Neural cell (in vitro differentiated cells): ENCODE measurements around the gene PHKG1. TPM values are rescaled to one million over a fixed set of nuclear protein-coding genes. Genes with fewer than 3 reads are reported as not detected.
"Not testable (repeated sequence)": the region's sequence is repeated elsewhere in the genome, so short reads cannot be mapped to it uniquely, and the experiment has no call there.

Source experiments
- H2AFZ ChIP-seq: fragments of 200-600, 300-800 bp; sonication (generic), shearing (Covaris generic); 2 replicates; pipeline ENCODE4 v1.6.0; 2014; ENCODE audit warnings: low read depth, mild to moderate bottlenecking, antibody characterized with exemption, low read length, moderate library complexity
- H3F3A ChIP-seq: fragments of 200-600 bp; shearing (Covaris generic); 2 replicates; pipeline ENCODE4 v1.6.1; 2016; ENCODE audit warnings: mild to moderate bottlenecking, moderate library complexity, mixed read lengths, antibody characterized with exemption, low read length; ENCODE audit not compliant: insufficient read depth, poor library complexity, severe bottlenecking
- H3K27ac ChIP-seq: fragments of 200-600, 300-800 bp; sonication (generic), shearing (Covaris generic); 2 replicates; pipeline ENCODE4 v1.5.1; 2014; ENCODE audit warnings: mild to moderate bottlenecking, low read length, moderate library complexity
- H3K27me3 ChIP-seq: fragments of 300-800, 200-600 bp; sonication (generic), shearing (Covaris generic); 2 replicates; pipeline ENCODE4 v1.6.0; 2014; ENCODE audit warnings: mild to moderate bottlenecking, low read depth, low read length, moderate library complexity; ENCODE audit not compliant: insufficient read depth
- H3K36me3 ChIP-seq: fragments of 300-800, 200-600 bp; sonication (generic), shearing (Covaris generic); 2 replicates; pipeline ENCODE4 v1.5.1; 2014; ENCODE audit warnings: mild to moderate bottlenecking, antibody characterized with exemption, low read length, moderate library complexity; ENCODE audit not compliant: insufficient read depth
- H3K4me2 ChIP-seq: fragments of 300-800, 200-600 bp; sonication (generic), shearing (Covaris generic); 2 replicates; pipeline ENCODE4 v1.6.0; 2014; ENCODE audit warnings: mild to moderate bottlenecking, low read length
- H3K4me3 ChIP-seq: fragments of 300-800, 200-600 bp; sonication (generic), shearing (Covaris generic); 2 replicates; pipeline ENCODE4 v1.5.1; 2014; ENCODE audit warnings: mild to moderate bottlenecking, low read length, moderate library complexity
- H3K79me2 ChIP-seq: fragments of 200-600 bp; shearing (Covaris generic); replicated peaks from 2 replicates; pipeline ENCODE4 v1.6.0; 2014; ENCODE audit warnings: mild to moderate bottlenecking, low read length, moderate library complexity; ENCODE audit not compliant: insufficient read depth
- H3K9ac ChIP-seq: fragments of 300-800, 200-600 bp; sonication (generic), shearing (Covaris generic); 2 replicates; pipeline ENCODE4 v1.6.1; 2016; ENCODE audit warnings: mild to moderate bottlenecking, low read length, mixed read lengths
- H3K9me2 ChIP-seq: fragments of 200-600 bp; shearing (Covaris generic); 2 replicates; pipeline ENCODE4 v1.6.1; 2016; ENCODE audit warnings: mild to moderate bottlenecking, low read length, mixed read lengths; ENCODE audit not compliant: insufficient read depth
- H3K9me3 ChIP-seq: fragments of 200-600, 300-800 bp; sonication (generic), shearing (Covaris generic); 2 replicates; pipeline ENCODE4 v1.6.1; 2016; ENCODE audit warnings: mild to moderate bottlenecking, mixed run types, low read length, moderate library complexity, mixed read lengths
- H4K20me1 ChIP-seq: fragments of 200-600 bp; shearing (Covaris generic); 2 replicates; pipeline ENCODE4 v1.6.1; 2016; ENCODE audit warnings: mild to moderate bottlenecking, mixed run types; ENCODE audit not compliant: insufficient read depth
- EP300 ChIP-seq: fragments of 450-650 bp; conservative IDR thresholded peaks from 2 replicates; pipeline ENCODE4 v1.6.1; 2014; ENCODE audit warnings: antibody characterized with exemption, mild to moderate bottlenecking, moderate library complexity; ENCODE audit not compliant: poor library complexity, severe bottlenecking
- EZH2 ChIP-seq: fragments of 200-600, 300-800 bp; shearing (Covaris generic), sonication (generic); IDR thresholded peaks from 2 replicates; pipeline ENCODE4 v1.6.1; 2014; ENCODE audit warnings: antibody characterized with exemption, low read length, borderline replicate concordance, mild to moderate bottlenecking; ENCODE audit not compliant: insufficient read depth, poor library complexity, severe bottlenecking
- MXI1 ChIP-seq: fragments of 450-650 bp; conservative IDR thresholded peaks from 2 replicates; pipeline ENCODE4 v1.6.1; 2014; ENCODE audit warnings: antibody characterized with exemption, mild to moderate bottlenecking; ENCODE audit not compliant: poor library complexity, severe bottlenecking
- POLR2AphosphoS5 ChIP-seq: IDR thresholded peaks from 2 replicates; pipeline ENCODE4 v1.6.1; 2012
- RAD21 ChIP-seq: fragments of 450-650 bp; conservative IDR thresholded peaks from 2 replicates; pipeline ENCODE4 v1.6.1; 2014; ENCODE audit warnings: antibody characterized with exemption, mild to moderate bottlenecking, moderate library complexity
- SMC3 ChIP-seq: fragments of 450-650 bp; conservative IDR thresholded peaks from 2 replicates; pipeline ENCODE4 v1.6.1; 2014; ENCODE audit warnings: antibody characterized with exemption, mild to moderate bottlenecking, moderate library complexity; ENCODE audit not compliant: poor library complexity
- TAF1 ChIP-seq: IDR thresholded peaks from 2 replicates; pipeline ENCODE4 v1.6.1; 2012; ENCODE audit warnings: low read depth
- polyA plus RNA-seq: library from polyadenylated mRNA; depleted of rRNA; stranded (reverse); fragments of >200 nt; gene quantifications from 2 replicates; pipeline ENCODE4 v1.2.3, GENCODE V29; 2014
- TF ChIP-seq, protein P1 (sequence below): fragments of 450-650 bp; IDR thresholded peaks from 2 replicates; pipeline ENCODE4 v1.5.1; 2014; ENCODE audit warnings: antibody characterized with exemption, mild to moderate bottlenecking, moderate library complexity; ENCODE audit not compliant: poor library complexity, severe bottlenecking

PHKG1 gene
- polyA plus RNA-seq, 1 donor from 2014 or later, result 2.6 TPM

GRCh38 chr7:56077681-56078080, 15.1 kb downstream of the PHKG1 start:
- Histone ChIP-seq H3K79me2 (no peaks in the 10 kb centered on the region), H2AFZ (no peak overlapping the region), H3K9ac (no peak overlapping the region), H3K9me2 (no peaks in the 10 kb centered on the region), H3K9me3 (no peaks in the 10 kb centered on the region), H3K36me3 (no peaks in the 10 kb centered on the region), H3K4me2 (no peak overlapping the region), H3K27ac (no peak overlapping the region), H4K20me1 (no peaks in the 10 kb centered on the region), H3K4me3 (no peak overlapping the region), H3F3A (no peaks in the 10 kb centered on the region), H3K27me3 (no peaks in the 10 kb centered on the region)
- no peak for TF ChIP-seq EZH2
- TF ChIP-seq TAF1, result no peak
- no peak for TF ChIP-seq POLR2AphosphoS5
- TF ChIP-seq, protein P1, sequence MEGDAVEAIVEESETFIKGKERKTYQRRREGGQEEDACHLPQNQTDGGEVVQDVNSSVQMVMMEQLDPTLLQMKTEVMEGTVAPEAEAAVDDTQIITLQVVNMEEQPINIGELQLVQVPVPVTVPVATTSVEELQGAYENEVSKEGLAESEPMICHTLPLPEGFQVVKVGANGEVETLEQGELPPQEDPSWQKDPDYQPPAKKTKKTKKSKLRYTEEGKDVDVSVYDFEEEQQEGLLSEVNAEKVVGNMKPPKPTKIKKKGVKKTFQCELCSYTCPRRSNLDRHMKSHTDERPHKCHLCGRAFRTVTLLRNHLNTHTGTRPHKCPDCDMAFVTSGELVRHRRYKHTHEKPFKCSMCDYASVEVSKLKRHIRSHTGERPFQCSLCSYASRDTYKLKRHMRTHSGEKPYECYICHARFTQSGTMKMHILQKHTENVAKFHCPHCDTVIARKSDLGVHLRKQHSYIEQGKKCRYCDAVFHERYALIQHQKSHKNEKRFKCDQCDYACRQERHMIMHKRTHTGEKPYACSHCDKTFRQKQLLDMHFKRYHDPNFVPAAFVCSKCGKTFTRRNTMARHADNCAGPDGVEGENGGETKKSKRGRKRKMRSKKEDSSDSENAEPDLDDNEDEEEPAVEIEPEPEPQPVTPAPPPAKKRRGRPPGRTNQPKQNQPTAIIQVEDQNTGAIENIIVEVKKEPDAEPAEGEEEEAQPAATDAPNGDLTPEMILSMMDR, result no peak
- no peak for TF ChIP-seq EP300
- TF ChIP-seq MXI1, result no peak
- no peak for TF ChIP-seq RAD21

GRCh38 chr7:56074371-56074791, 18.4 kb downstream of the PHKG1 start:
- Histone ChIP-seq H3K9me3 (no peaks in the 10 kb centered on the region), H4K20me1 (no peaks in the 10 kb centered on the region), H3K79me2 (no peaks in the 10 kb centered on the region), H3F3A (no peaks in the 10 kb centered on the region), H3K36me3 (no peaks in the 10 kb centered on the region), H3K4me3 (no peak overlapping the region), H3K9me2 (no peaks in the 10 kb centered on the region), H3K9ac (no peak overlapping the region), H3K27ac (no peak overlapping the region), H3K27me3 (no peaks in the 10 kb centered on the region), H2AFZ (no peak overlapping the region), H3K4me2 (no peak overlapping the region)
- TF ChIP-seq SMC3, result peak; percentile 80
- TF ChIP-seq, protein P1, result peak; percentile 81
- TF ChIP-seq EP300, result no peak
- TF ChIP-seq RAD21, result peak; percentile 73
- no peak for TF ChIP-seq TAF1
- no peak for TF ChIP-seq MXI1
- TF ChIP-seq POLR2AphosphoS5, result no peak

DNA sequence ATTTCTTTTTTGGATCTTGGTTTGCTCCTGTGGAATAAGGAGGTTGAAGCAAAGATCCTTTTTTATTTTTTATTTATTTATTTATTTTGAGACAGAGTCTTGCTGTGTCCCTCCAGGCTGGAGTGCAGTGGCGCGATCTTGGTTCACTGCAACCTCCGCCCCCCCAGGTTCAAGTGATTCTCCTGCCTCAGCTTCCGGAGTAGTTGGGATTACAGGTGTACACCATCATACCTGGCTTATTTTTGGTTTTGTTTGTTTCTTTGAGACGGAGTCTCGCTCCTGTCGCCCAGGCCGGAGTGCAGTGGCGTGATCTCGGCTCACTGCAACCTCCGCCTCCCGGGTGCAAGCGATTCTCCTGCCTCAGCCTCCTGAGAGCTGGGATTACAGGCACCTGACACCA, 26.4 kb downstream of the PHKG1 start:
- H3K79me2 ChIP-seq, H3K4me3 ChIP-seq, H3F3A ChIP-seq, H3K27ac ChIP-seq, H4K20me1 ChIP-seq, H2AFZ ChIP-seq, H3K27me3 ChIP-seq, H3K9me2 ChIP-seq, H3K4me2 ChIP-seq, H3K9ac ChIP-seq, H3K36me3 ChIP-seq, H3K9me3 ChIP-seq: not testable (repeated sequence)
